ENCODE results near the gene SEL1L.
"Not testable (repeated sequence)": the region's sequence is repeated elsewhere in the genome, so short reads cannot be mapped to it uniquely, and the experiment has no call there.

Gene SEL1L

DNA sequence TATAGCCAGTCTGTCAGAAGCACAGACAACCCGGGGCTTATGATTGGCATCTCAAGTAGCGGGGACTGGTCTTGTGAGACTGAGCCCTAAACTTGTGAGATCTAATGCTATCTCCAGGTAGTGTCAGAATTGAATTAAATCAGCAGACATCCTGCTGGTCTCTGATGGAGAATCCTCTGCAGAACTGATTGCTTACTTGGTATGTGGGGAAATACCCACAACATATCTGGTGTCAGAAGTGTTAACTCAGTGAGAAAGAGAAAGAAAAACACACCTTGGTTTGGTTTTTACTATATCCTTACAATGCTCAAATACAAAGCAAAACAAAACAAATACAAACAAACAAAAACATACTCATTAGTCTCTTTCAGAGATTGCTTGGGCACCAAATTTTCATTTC is 10.0 kb downstream of the SEL1L start:
- no peak for DNase-seq

DNA sequence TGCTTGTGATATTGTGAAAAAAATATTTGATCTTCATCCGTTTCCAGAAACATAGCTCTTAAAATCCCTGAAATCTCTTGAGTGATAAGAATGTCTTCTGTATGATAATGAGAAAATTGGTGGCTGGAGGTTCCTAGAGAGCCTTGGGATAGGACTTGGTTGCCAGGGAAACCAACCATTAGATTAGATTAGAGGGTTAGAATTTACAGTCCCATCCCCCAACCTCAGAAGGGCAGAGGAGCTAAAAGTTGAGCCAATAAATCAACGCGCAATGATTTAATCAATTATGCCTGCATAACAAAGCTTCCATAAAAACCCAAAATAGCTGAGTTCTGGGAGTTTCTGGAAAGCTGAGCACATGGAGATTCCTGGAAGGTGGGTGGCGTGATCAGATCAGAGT is 10.6 kb downstream of the SEL1L start:
- no peak for DNase-seq

DNA sequence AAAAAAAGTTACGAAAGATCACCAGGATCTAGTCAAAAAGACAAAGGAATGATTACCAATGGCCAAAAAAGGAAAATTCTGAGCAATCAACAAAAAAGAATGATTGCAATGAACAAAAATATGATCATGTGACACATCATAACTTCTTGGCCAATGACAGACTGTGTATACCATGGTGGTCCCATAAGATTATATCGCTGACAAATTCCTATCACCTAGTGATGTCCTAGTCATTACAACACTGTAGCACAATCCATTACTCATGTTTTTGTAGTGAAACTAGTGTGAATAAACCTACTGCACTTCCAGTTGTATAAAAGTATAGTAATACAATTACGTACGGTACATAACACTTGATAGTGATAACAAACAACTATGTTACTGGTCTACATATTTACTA is 12.3 kb downstream of the SEL1L start:
- no peak for DNase-seq

DNA sequence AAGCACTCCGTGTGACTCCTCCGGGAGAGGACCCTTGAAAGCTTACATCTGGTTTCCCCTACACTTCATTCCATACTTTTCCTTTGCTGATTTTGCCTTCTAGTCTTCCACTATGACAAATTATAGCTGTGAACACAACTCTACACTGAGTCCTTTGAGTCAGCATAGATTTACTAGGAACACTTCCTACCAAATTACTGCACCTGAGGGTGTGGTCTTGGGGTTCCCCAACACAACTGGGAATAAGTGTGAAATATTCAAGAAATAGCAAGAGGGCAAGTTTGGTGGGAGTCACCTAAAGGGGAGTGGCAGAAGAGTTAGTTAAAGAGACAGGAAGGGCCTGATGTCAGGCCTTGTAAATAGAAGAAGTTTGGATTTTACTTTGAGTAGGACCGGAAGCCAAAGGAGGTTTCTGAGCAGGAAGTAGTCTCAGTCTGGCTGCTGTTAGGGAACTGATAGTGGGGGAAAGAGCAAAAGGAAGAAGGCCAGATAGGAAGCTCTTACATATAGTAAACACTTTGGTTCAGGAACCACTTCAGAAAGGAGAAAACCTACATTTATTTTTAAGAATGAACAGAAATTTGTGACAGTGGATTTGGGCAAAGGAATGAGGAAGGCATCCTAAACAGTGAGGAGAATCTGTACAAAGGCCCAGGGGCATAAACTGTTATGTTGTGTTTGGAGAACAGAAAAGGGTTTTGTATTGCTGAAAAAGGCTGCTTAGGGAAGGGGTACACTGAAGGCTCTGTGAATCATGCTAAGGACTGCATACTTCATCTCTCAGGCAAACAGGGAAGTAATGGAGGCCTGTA is 14.2 kb downstream of the SEL1L start:
- peak; percentile 52 for DNase-seq

DNA sequence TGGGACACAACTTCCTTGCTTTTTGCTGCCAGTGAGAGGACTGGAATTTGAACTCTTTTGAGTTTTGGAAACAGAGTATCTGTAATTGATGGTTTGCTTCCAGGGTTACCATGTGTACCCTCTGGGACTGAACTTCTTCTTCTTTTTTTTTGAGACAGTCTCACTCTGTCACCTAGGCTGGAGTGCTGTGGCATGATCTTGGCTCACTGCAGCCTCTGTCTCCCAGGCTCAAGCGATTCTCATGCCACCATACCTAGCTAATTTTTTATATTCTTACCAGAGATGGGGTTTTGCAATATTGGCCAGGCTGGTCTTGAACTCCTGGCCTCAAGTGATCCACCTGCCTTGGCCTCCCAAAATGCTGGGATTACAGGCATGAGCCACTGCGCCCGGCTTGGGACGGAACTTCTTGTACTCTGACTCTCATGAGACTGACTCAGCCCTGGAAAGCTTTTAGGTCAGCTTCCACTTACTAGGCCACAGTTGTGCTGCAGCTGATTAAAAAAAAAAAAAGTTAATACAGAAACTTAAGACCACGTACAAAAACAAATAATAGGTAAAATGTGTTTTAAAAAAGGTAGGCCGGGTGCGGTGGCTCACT is 15.8 kb downstream of the SEL1L start:
- DNase-seq = no peak

DNA sequence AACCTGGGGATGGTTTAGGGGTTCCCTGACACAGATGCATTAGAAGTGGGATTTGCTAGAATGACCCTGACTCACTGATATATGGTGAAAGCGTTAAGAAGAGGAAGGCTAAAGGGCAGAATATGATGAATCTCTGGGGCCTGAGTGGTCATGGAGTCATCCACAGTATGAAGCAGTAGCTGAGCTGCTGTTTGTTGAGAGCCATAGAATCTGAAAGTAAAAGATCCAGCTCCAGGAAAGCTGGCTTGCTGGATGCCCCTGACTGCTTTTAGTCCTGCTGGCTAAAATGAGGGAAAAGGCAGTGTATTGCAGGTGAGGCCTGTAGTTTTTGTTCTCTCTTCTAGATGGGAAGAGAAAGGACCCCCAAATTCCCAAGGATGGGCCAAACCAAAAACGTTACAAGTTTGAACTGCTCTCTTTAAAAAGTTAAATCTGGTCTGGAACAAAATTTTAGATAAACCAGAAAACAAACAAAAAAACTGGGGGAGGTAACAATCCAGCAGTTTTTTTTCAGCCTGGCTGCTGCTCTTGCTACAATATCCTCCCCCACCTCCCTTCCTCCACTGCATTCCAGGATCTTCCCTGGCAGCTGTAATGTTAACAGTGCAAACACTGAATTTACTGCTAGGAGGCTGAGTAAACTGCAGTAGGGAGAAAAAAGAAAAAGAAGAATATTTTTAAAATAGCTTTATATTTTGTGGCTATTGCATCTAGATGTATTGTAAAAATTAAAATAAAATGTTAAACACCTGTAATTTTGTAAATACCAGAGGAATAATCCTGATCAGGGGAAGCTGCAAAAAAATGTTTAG is 16.5 kb downstream of the SEL1L start:
- DNase-seq = no peak

DNA sequence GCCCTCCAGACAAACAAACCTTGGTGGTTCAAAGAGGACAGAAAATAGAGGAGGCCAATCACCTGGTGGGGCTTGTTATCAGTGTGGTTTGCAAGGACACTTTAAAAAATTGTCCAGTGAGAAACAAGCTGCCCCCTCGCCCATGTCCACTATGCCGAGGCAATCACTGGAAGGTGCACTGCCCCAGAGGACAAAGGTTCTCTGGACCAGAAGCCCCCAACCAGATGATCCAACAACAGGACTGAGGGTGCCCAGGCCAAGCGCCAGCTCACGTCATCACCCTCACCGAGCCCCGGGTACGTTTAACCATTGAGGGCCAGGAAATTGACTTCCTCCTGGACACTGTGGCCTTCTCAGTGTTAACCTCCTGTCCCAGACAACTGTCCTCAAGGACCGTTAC is 17.7 kb downstream of the SEL1L start:
- not testable (repeated sequence) for DNase-seq

DNA sequence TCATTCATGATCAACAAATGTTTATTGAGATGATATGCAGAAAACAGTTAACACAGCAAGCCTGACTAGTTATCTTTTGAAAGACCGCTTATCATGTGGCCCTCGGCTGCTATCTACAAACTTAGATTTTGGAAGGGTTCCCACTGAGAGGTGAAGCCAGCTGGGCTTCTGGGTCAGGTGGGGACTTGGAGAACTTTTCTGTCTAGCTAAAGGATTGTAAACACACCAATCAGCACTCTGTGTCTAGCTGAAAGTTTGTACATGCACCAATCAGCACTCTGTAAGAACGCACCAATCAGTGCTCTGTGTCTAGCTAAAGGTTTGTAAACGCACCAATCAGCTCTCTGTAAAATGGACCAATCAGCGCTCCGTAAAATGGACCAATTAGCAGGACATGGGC is 20.8 kb downstream of the SEL1L start:
- not testable (repeated sequence) for DNase-seq

DNA sequence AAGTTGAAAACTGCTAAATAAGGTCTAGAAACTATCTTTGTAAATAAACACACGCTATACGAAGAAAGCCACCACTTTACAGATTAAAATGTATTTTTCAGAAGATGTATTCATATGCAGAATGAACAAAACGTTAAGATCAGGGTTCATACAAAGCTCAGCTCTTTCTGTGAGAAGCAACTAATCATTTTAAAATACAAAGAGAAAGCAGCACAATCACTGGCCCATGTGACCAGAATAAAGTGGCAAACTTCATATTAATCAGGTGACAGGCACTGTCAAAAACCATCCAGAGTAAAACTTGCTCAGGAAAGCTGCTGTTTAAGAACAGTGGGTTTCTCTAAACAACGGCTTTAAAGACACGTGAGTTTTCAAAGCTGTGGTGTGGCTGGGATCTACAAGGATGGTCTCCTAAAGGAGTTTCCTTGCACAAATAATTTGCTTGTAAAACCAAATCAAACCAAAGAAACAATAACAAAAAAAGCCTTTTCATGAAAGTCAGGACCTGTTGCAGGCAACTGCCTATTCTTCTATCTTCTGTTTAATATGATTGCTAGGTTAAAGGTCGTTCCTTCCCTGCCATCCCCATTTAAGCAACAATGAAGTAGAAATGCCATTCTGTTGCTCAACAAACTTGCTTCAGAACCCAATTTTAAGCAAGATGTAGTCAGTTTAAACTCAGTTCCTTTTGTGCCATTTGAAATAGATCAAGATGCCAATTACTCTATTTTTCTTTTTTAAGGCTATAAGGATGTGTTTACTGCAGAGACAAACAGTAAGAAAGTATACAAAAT is 22.3 kb downstream of the SEL1L start:
- DNase-seq = no peak

DNA sequence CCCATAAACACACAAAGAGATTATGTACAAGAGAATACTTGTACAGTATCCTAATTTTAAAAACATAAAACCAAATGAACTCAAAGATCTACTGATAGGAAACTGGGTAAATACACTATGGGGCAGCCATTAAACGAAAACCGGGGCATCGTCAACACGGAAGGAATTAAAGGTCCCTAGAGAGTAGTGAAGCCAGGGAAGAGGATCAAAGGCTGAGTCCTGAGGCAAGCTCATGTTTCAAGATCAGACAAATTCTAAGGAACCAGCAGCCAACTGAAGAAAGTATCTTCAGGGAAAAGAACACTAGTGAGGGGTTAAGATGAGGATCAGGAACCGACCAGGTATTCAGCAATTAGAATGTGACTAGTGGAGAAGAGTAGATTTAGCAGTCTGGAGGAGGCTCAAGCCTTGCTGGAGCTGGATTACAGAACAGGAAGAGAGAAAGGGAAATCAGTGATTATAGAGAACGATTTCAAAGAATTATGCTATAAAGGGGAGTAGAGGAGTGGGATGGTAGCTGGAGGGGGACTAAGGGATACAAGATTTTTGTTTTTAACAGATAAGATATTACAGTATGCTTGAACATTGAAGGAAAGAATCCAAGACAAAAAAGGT is 23.7 kb downstream of the SEL1L start:
- DNase-seq = no peak

DNA sequence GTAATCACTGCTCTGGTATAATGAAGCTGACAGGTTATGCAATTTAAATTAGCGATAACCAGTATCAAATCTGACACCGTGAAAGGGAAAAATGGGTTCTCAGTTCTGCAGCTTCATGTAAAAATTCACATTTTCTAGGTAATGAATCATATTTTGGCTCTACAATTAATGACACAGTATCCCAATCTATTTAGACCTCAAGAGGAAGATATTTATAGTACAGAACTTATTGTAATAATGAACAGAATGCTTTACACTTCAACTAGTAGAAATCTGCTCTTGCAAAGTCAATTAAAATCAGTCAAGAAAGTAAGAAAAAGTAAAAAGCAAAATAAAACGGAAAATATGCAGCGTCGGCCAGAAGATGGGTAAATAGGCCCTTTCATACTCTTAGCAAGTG is 24.3 kb downstream of the SEL1L start:
- DNase-seq = no peak

DNA sequence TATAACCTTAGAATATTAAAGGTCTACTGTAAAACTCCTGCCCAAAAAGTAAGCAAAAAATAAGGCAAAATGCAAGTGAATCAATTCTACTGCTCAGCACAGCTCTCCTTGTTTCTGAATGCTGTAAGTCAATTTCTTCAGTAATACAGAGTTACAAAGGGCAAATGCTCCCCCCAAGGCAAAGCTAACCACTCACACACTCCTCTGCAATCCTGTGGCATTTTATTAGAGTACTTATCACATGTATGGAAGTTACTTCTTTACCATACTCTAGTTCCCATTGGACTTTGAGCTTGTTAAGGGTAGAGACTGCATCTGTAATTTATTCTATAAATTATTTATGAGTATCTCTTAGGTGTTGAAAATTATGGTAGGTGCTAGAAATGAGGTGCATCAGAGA is 27.2 kb downstream of the SEL1L start:
- no peak for DNase-seq

DNA sequence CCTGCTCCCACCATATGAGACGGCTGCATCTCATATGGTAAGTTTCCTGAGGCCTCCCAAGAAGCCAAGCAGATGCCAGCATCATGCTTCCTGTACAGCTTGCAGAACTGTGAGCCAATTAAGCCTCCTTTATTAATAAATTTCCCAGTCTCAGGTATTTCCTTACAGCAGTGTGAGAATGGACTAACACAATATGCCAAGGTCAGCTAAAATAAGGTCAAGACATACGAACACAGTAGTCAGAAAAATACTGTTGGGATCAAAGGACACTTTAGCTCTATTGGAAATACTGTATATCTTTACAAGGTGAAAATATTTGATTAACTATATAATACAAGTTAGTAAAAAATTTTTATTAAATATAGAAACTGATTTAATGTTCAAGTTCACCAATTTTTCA is 28.8 kb downstream of the SEL1L start:
- DNase-seq = no peak

DNA sequence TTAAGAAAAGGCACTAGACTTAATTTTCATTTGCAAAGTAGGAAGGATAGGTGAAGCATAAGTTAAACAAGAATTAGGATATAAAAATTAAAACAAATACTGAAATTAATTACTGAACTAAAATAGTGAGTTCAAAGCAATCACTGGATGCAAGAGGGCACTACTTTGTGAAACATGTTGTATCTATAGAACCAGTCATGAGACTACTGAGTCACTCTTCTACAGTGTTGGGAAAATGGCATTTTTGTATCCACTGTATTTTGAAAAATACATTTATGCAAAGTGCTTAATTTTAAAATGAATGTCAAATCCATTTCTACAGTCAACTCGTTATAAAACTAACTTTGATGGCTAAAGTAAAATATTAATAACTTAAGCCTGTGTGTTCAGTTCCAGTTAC is 47.9 kb downstream of the SEL1L start:
- DNase-seq = no peak

DNA sequence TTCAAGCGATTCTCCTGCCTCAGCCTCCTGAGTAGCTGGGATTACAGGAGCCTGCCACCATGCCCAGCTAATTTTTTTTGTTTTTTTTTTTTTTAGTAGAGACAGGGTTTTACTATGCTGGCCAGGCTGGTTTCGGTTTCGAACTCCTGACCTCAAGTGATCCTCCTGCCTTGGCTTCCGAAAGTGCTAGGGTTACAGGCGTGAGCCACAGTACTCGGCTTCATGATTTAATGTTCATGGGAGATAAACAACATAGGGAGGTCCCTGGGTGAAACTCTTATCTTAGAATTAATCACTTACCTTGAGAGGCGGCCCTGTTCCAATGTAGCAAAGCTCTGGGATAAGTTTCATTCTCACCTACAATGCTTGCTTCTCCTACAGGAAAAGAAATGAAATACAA is 48.3 kb downstream of the SEL1L start:
- no peak for DNase-seq

DNA sequence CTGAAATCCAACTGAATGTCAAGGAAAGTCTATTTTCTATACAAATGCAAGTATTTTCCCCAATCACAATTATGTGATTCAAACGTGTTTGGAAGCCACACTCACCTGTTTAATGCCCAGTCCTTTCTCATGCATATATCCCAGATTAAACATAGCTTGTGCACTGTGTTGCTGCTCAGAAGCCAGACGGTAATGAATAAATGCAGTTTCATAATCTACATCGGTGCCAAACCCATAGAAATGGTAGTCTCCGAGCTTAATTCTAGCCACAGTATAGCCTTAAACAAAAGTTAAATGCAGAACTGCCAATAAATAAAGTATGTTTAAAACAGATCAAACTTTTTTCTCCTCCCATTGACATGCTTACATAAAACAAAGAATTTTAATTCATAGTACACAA is 49.5 kb downstream of the SEL1L start:
- no peak for DNase-seq

DNA sequence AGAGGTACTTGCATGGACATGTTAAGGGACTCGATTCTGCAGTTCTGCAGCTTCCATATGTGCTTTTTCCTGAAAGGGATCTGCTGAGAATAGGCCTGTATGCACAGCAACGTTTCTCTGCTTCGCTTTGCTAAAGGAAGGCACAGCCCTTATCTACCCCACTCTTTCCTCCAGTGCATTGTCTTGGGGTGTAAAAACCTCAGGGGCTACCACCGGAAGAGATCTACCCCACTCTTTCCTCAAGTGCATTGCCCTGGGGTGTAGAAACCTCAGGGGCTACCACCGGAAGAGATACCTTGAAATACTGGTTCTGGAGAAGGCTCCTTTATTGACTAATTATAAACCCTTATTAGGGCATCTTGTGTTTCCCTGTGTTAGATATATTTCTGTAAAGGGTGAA is 52.9 kb downstream of the SEL1L start:
- no peak for DNase-seq

DNA sequence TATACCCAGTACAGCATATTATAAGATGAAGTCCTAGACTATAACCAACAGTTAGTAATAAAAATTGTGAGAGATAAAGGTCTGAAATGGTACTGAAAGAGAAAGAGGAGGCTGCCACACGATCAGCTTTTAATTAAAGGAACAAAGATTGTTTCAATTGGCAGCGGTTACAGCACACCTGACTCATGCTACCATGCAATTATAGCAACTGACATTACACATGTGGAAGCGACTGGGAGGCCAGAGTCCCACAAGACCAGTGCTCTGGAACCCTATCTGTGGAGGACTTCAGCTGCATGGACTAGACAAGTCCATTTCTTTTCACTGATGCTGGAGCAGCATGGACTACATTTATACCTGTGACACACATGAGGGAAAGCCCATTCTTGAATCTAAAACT is 55.2 kb downstream of the SEL1L start:
- no peak for DNase-seq

DNA sequence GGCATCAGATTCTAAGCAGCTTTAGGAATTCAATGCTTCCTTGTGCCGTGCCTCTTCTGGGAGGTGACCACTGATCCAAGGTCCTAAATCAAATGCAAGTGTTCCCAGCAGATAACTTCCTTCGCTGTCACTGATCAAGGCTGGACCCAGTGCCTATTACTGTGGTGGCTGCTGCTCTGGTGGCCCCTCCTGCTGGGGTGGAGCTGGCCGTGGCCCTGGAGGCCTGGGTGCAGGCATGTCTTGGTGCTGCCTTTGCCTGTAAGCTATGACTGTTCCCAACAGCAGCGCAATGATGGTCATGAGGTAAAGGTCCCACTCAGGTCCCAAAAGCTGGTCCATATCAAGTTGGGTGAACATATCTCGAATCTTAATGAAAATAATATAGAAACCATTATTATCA is 56.8 kb downstream of the SEL1L start:
- DNase-seq = no peak

DNA sequence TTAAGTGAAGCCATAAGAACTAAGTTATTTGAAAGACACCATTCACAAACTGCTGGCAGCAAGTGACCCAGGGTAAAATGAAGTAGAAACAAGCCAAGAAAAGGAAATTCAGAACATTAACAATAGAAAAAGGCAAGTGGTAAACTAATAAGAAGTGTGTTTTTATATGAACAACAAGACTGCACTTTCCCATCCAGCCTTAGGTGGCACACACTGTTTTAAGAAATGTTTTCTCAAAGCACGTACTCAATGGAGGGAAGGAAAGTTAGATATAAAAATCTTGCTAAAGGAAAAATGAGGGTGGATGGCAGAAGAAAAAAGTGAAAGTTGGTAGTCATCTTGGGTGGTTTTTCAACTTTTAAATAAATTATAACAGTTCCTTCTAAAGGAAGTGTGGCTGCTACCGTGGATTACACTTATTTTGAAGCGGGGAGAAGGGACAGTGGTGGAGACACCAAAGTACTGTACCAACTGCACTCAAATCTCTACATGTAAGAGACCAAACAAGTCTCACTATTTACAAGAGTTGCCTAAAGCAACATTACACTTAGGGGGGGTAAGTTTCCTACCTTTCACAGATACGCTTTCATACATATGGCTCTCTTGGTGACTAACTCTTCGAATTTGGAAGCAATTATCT is 58.8 kb downstream of the SEL1L start:
- no peak for DNase-seq

DNA sequence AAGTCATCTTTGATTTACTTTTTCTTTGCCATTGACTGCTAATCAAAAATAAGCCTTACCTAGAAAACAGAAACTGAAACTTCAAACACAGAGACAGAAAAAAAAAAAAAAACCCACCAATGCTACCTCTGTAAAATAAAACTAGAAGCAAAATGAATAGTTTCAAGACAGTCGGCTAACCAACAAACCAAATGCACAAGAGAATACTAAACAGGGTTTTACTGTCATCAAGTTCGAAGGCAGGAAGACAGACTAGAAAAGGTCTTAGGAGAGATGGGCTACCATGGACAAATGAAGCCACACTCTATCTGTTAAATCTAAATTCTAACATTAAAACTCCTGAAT is 59.5 kb downstream of the SEL1L start:
- DNase-seq = no peak

DNA sequence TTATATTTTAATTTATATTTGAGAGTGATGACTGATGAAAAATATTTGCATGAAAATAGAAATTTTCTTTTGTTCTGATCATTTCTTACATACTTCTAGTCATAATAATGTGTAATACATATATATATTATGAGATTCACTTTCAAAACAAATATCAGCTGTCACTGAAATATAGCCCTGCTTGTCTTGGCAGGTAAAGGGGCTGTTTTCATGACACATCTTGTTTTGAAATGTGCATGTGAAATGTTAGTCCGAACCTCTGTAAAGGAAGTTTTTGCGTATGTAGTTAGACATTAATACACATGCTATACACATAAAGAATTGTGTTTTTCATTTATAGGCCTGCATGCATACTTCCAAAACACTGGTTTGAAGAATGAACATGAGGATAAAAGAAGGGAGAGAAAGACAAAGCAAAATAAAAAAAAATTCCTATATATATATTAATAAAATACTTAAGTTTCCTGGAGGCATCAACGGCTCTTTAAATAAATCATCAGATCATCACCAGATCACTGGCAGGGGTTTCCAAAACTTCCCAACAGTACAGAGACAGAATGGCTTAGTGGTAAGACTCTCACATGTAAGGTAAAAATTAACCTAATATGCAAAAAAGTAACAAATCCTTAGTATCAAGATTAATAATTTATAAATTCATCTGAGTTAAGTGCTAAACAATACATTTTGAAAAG is 60.1 kb downstream of the SEL1L start:
- DNase-seq = no peak
